ENCODE data around the gene SURF4.

SURF4 gene

DNA sequence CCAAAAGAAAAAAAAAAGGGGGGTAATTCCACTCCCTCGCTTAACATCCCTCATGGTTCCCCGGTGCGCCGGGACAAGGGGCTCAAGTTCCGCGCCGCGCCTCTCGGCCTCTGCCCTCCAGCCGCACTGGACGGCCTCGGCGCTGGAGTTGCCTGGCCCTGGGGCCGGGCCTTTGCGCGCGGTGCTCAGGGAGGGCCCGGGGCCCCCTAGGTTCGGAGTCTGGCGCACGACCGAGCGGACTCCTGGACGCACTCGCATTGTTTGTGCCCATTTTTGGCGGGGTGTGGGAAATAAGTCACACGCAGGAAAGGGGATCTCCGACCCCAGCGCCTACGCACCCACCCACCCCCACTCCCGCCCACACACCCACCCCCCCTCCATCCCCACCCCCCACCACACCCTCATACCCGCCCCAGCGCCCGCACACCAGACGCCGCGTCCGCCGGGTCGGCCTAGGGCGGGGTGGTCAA, 28.3 kb downstream of the SURF4 start:
- peak overlapping the region; percentile 93 for H3K27ac ChIP-seq (ENCODE audit: insufficient read depth, low read length, poor library complexity, severe bottlenecking)
- H3K36me3 ChIP-seq (ENCODE audit: control insufficient read depth, insufficient read depth, low read length): peaks cover 62% of the 10 kb centered on the region
- peak overlapping the region; percentile 100 for H3K4me3 ChIP-seq (ENCODE audit: insufficient read depth, low read depth, low read length, poor library complexity, severe bottlenecking)
- peak in 1 of 3 donors; percentile 31 for DNase-seq
- H3K4me1 ChIP-seq (ENCODE audit: control insufficient read depth, insufficient read depth, low read length, poor library complexity, severe bottlenecking): peaks cover 18% of the 10 kb centered on the region
- H3K27me3 ChIP-seq (replicated peaks; ENCODE audit: control insufficient read depth, insufficient read depth, low read length, poor library complexity, severe bottlenecking): no peaks in the 10 kb centered on the region
- H3K9me3 ChIP-seq (ENCODE audit: control insufficient read depth, low read length): no peaks in the 10 kb centered on the region

- H3K36me3 ChIP-seq (ENCODE audit: control insufficient read depth, insufficient read depth, low read length): peaks cover 57% of the 10 kb centered on the region
- H3K4me1 ChIP-seq (ENCODE audit: control insufficient read depth, insufficient read depth, low read length, poor library complexity, severe bottlenecking): peaks cover 18% of the 10 kb centered on the region
- H3K27me3 ChIP-seq (replicated peaks; ENCODE audit: control insufficient read depth, insufficient read depth, low read length, poor library complexity, severe bottlenecking): no peaks in the 10 kb centered on the region
- H3K27ac ChIP-seq (ENCODE audit: insufficient read depth, low read length, poor library complexity, severe bottlenecking): no peak overlapping the region
- peak overlapping the region; percentile 87 for H3K4me3 ChIP-seq (ENCODE audit: insufficient read depth, low read depth, low read length, poor library complexity, severe bottlenecking)
- H3K9me3 ChIP-seq (ENCODE audit: control insufficient read depth, low read length): no peaks in the 10 kb centered on the region
- no peak for DNase-seq
Observed at GRCh38 chr9:133346021-133346785, 29.7 kb downstream of the SURF4 start.

- H3K27ac ChIP-seq (ENCODE audit: insufficient read depth, low read length, poor library complexity, severe bottlenecking): no peak overlapping the region
- peaks cover 55% of the 10 kb centered on the region for H3K36me3 ChIP-seq (ENCODE audit: control insufficient read depth, insufficient read depth, low read length)
- no peaks in the 10 kb centered on the region for H3K27me3 ChIP-seq (replicated peaks; ENCODE audit: control insufficient read depth, insufficient read depth, low read length, poor library complexity, severe bottlenecking)
- no peak for DNase-seq
- peaks cover 19% of the 10 kb centered on the region for H3K4me1 ChIP-seq (ENCODE audit: control insufficient read depth, insufficient read depth, low read length, poor library complexity, severe bottlenecking)
- H3K4me3 ChIP-seq (ENCODE audit: insufficient read depth, low read depth, low read length, poor library complexity, severe bottlenecking): no peak overlapping the region
- no peaks in the 10 kb centered on the region for H3K9me3 ChIP-seq (ENCODE audit: control insufficient read depth, low read length)
Observed at GRCh38 chr9:133345596-133345995, 30.3 kb downstream of the SURF4 start.

- no peak overlapping the region for H3K4me3 ChIP-seq (ENCODE audit: insufficient read depth, low read depth, low read length, poor library complexity, severe bottlenecking)
- no peaks in the 10 kb centered on the region for H3K9me3 ChIP-seq (ENCODE audit: control insufficient read depth, low read length)
- peaks cover 21% of the 10 kb centered on the region for H3K4me1 ChIP-seq (ENCODE audit: control insufficient read depth, insufficient read depth, low read length, poor library complexity, severe bottlenecking)
- no peaks in the 10 kb centered on the region for H3K27me3 ChIP-seq (replicated peaks; ENCODE audit: control insufficient read depth, insufficient read depth, low read length, poor library complexity, severe bottlenecking)
- H3K27ac ChIP-seq (ENCODE audit: insufficient read depth, low read length, poor library complexity, severe bottlenecking): no peak overlapping the region
- DNase-seq: no peak
- peaks cover 51% of the 10 kb centered on the region for H3K36me3 ChIP-seq (ENCODE audit: control insufficient read depth, insufficient read depth, low read length)
Observed at GRCh38 chr9:133344979-133345378, 30.9 kb downstream of the SURF4 start.

DNA sequence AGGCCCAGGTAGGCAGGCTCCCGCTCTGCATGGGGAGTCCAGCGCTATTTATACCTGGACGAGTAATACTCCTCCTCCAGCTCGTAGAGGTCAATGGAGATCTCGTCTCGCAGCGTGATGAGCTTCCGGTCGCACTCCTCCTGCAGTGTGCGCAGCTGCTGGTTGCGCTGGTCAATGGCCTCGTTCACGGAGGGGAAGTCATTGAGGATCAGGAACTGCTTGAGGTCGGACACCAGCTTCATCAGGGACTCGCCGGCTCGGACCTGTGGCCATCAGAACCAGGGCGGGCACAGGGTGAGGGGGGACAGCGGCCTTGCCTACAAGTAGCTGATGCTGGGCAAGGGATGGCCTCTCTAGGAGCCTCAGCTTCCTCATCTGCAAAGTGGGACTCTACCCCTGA, 31.8 kb downstream of the SURF4 start:
- Histone ChIP-seq H3K9me3 (ENCODE audit: control insufficient read depth, low read length) (no peaks in the 10 kb centered on the region), H3K27ac (ENCODE audit: insufficient read depth, low read length, poor library complexity, severe bottlenecking) (no peak overlapping the region), H3K27me3 (replicated peaks; ENCODE audit: control insufficient read depth, insufficient read depth, low read length, poor library complexity, severe bottlenecking) (no peaks in the 10 kb centered on the region), H3K36me3 (ENCODE audit: control insufficient read depth, insufficient read depth, low read length) (peaks cover 48% of the 10 kb centered on the region), H3K4me3 (ENCODE audit: insufficient read depth, low read depth, low read length, poor library complexity, severe bottlenecking) (no peak overlapping the region), H3K4me1 (ENCODE audit: control insufficient read depth, insufficient read depth, low read length, poor library complexity, severe bottlenecking) (peaks cover 14% of the 10 kb centered on the region)
- DNase-seq: no peak

DNA sequence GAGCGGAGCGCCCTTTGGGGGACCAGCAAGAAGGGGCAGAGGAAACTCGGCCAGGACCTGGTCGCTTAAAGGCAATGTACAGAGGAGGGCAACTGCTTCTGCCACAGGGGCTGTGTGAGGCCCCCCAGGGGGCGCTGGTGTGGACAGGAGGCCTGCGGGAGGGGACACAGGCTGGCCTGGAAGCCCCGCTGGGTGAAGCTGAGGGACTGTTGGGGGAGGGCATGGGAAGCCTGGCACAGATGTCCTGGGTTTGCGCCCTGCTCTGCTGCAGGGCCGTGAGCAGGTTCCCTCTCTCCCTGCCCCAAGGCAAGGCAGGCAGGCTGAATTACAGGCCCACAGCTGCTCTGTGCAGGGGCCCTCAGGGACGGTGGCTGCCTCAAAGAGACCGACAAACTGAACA, 33.3 kb downstream of the SURF4 start:
- no peaks in the 10 kb centered on the region for H3K9me3 ChIP-seq (ENCODE audit: control insufficient read depth, low read length)
- no peak for DNase-seq
- no peak overlapping the region for H3K27ac ChIP-seq (ENCODE audit: insufficient read depth, low read length, poor library complexity, severe bottlenecking)
- no peaks in the 10 kb centered on the region for H3K27me3 ChIP-seq (replicated peaks; ENCODE audit: control insufficient read depth, insufficient read depth, low read length, poor library complexity, severe bottlenecking)
- H3K4me3 ChIP-seq (ENCODE audit: insufficient read depth, low read depth, low read length, poor library complexity, severe bottlenecking): no peak overlapping the region
- peaks cover 13% of the 10 kb centered on the region for H3K4me1 ChIP-seq (ENCODE audit: control insufficient read depth, insufficient read depth, low read length, poor library complexity, severe bottlenecking)
- H3K36me3 ChIP-seq (ENCODE audit: control insufficient read depth, insufficient read depth, low read length): peaks cover 48% of the 10 kb centered on the region

DNA sequence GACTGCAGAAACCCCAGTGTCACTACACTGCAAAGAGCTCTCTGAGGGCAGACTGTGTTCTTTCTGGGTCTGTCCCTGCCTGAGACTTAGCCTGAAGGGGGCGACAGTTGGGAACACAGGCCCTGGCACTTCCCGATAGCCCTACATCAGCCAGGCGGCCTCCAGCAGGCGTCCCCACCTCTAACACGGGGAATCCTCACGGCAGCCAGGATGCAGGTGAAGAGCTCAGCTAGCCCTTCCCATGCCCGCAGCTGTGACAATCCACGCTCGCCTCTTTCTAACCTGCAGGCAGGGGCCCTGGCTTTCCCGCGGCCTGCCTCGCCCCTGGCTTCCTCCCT, 33.8 kb downstream of the SURF4 start:
- no peak for DNase-seq
- no peak overlapping the region for H3K4me3 ChIP-seq (ENCODE audit: insufficient read depth, low read depth, low read length, poor library complexity, severe bottlenecking)
- peaks cover 12% of the 10 kb centered on the region for H3K4me1 ChIP-seq (ENCODE audit: control insufficient read depth, insufficient read depth, low read length, poor library complexity, severe bottlenecking)
- peaks cover 48% of the 10 kb centered on the region for H3K36me3 ChIP-seq (ENCODE audit: control insufficient read depth, insufficient read depth, low read length)
- H3K9me3 ChIP-seq (ENCODE audit: control insufficient read depth, low read length): no peaks in the 10 kb centered on the region
- no peak overlapping the region for H3K27ac ChIP-seq (ENCODE audit: insufficient read depth, low read length, poor library complexity, severe bottlenecking)
- H3K27me3 ChIP-seq (replicated peaks; ENCODE audit: control insufficient read depth, insufficient read depth, low read length, poor library complexity, severe bottlenecking): no peaks in the 10 kb centered on the region

- H3K4me1 ChIP-seq (ENCODE audit: control insufficient read depth, insufficient read depth, low read length, poor library complexity, severe bottlenecking): peaks cover 9% of the 10 kb centered on the region
- no peak for DNase-seq
- H3K27me3 ChIP-seq (replicated peaks; ENCODE audit: control insufficient read depth, insufficient read depth, low read length, poor library complexity, severe bottlenecking): no peaks in the 10 kb centered on the region
- H3K9me3 ChIP-seq (ENCODE audit: control insufficient read depth, low read length): no peaks in the 10 kb centered on the region
- H3K27ac ChIP-seq (ENCODE audit: insufficient read depth, low read length, poor library complexity, severe bottlenecking): no peak overlapping the region
- peaks cover 48% of the 10 kb centered on the region for H3K36me3 ChIP-seq (ENCODE audit: control insufficient read depth, insufficient read depth, low read length)
- no peak overlapping the region for H3K4me3 ChIP-seq (ENCODE audit: insufficient read depth, low read depth, low read length, poor library complexity, severe bottlenecking)
Observed at GRCh38 chr9:133341369-133342068, 34.3 kb downstream of the SURF4 start.

GRCh38 chr9:133340916-133341315, 34.9 kb downstream of the SURF4 start:
- peaks cover 8% of the 10 kb centered on the region for H3K4me1 ChIP-seq (ENCODE audit: control insufficient read depth, insufficient read depth, low read length, poor library complexity, severe bottlenecking)
- DNase-seq: no peak
- no peak overlapping the region for H3K27ac ChIP-seq (ENCODE audit: insufficient read depth, low read length, poor library complexity, severe bottlenecking)
- peaks cover 48% of the 10 kb centered on the region for H3K36me3 ChIP-seq (ENCODE audit: control insufficient read depth, insufficient read depth, low read length)
- H3K9me3 ChIP-seq (ENCODE audit: control insufficient read depth, low read length): no peaks in the 10 kb centered on the region
- no peaks in the 10 kb centered on the region for H3K27me3 ChIP-seq (replicated peaks; ENCODE audit: control insufficient read depth, insufficient read depth, low read length, poor library complexity, severe bottlenecking)
- H3K4me3 ChIP-seq (ENCODE audit: insufficient read depth, low read depth, low read length, poor library complexity, severe bottlenecking): no peak overlapping the region

DNA sequence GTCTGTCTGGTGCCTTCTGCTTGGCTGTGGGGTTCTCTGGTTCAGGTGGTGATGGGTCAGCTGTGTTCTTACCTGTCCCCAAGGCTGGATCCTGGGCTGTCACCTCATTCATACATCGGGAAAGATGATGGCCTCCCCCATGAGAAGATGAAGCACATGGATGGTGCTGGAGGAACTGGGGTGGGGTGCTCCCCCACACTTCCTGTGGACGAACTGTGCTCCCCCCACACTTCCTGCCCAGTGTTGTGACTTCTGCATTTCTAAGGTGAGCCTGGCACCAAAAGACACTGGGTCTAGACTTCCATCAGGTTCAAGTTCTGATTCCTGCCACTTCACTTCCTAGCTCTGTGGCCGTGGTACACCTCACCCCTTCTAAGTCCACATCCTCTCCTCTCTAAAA, 35.6 kb downstream of the SURF4 start:
- Histone ChIP-seq H3K36me3 (ENCODE audit: control insufficient read depth, insufficient read depth, low read length) (peaks cover 44% of the 10 kb centered on the region), H3K9me3 (ENCODE audit: control insufficient read depth, low read length) (no peaks in the 10 kb centered on the region), H3K27me3 (replicated peaks; ENCODE audit: control insufficient read depth, insufficient read depth, low read length, poor library complexity, severe bottlenecking) (no peaks in the 10 kb centered on the region), H3K4me1 (ENCODE audit: control insufficient read depth, insufficient read depth, low read length, poor library complexity, severe bottlenecking) (peaks cover 12% of the 10 kb centered on the region), H3K4me3 (ENCODE audit: insufficient read depth, low read depth, low read length, poor library complexity, severe bottlenecking) (no peak overlapping the region), H3K27ac (ENCODE audit: insufficient read depth, low read length, poor library complexity, severe bottlenecking) (no peak overlapping the region)
- no peak for DNase-seq

All from effector memory CD4-positive, alpha-beta T cell (primary cell).